Parathyroid adenoma (tissue), 2 donors: ENCODE data around the gene CCNH.

ENCODE experiments used
- H2AFZ ChIP-seq: fragments of 300-600 bp; sonication (generic); one replicate; pipeline ENCODE4 v1.7.0; 2017; ENCODE audit warnings: antibody characterized with exemption, mild to moderate bottlenecking
- H3K27ac ChIP-seq: fragments of 300-600 bp; sonication (generic); one replicate; pipeline ENCODE4 v1.7.0; 2017
- H3K27me3 ChIP-seq: fragments of 300-600 bp; sonication (generic); one replicate; pipeline ENCODE4 v1.7.0; 2017; ENCODE audit warnings: low read length; ENCODE audit not compliant: control insufficient read depth, insufficient read depth
- H3K36me3 ChIP-seq: fragments of 300-600 bp; sonication (generic); one replicate; pipeline ENCODE4 v1.7.0; 2017; ENCODE audit warnings: low read length; ENCODE audit not compliant: control insufficient read depth, insufficient read depth
- H3K4me1 ChIP-seq: fragments of 300-600 bp; sonication (generic); one replicate; pipeline ENCODE4 v1.7.0; 2017; ENCODE audit warnings: control low read depth
- H3K4me2 ChIP-seq: fragments of 300-600 bp; sonication (generic); one replicate; pipeline ENCODE4 v1.7.0; 2017; ENCODE audit warnings: low read length
- H3K4me3 ChIP-seq: fragments of 300-600 bp; sonication (generic); one replicate; pipeline ENCODE4 v1.7.0; 2017; ENCODE audit warnings: low read depth, low read length
- H3K79me2 ChIP-seq: fragments of 300-600 bp; sonication (generic); one replicate; pipeline ENCODE4 v1.7.0; 2017; ENCODE audit warnings: control low read depth
- H3K9ac ChIP-seq: fragments of 300-600 bp; sonication (generic); one replicate; pipeline ENCODE4 v1.7.0; 2017; ENCODE audit warnings: mild to moderate bottlenecking
- H3K9me3 ChIP-seq: fragments of 300-600 bp; sonication (generic); one replicate; pipeline ENCODE4 v1.7.0; 2017; ENCODE audit warnings: low read length; ENCODE audit not compliant: control insufficient read depth
- CTCF ChIP-seq: fragments of 300-600 bp; sonication (generic); IDR thresholded peaks from one replicate; pipeline ENCODE4 v1.7.0; 2017; ENCODE audit warnings: antibody characterized with exemption, mild to moderate bottlenecking
- donor health status: primary hyperparathyroidism.

CCNH gene

GRCh38 chr5:87432460-87432859 is 19.7 kb upstream of the CCNH start:
- TF ChIP-seq CTCF, result no peak
- Histone ChIP-seq H3K27ac (no peak overlapping the region), H3K79me2 (no peaks in the 10 kb centered on the region), H3K4me3 (no peak overlapping the region), H3K9me3 (no peaks in the 10 kb centered on the region), H3K4me2 (no peak overlapping the region), H3K9ac (no peak overlapping the region), H2AFZ (no peak overlapping the region), H3K4me1 (no peaks in the 10 kb centered on the region), H3K36me3 (no peaks in the 10 kb centered on the region), H3K27me3 (no peaks in the 10 kb centered on the region)

DNA sequence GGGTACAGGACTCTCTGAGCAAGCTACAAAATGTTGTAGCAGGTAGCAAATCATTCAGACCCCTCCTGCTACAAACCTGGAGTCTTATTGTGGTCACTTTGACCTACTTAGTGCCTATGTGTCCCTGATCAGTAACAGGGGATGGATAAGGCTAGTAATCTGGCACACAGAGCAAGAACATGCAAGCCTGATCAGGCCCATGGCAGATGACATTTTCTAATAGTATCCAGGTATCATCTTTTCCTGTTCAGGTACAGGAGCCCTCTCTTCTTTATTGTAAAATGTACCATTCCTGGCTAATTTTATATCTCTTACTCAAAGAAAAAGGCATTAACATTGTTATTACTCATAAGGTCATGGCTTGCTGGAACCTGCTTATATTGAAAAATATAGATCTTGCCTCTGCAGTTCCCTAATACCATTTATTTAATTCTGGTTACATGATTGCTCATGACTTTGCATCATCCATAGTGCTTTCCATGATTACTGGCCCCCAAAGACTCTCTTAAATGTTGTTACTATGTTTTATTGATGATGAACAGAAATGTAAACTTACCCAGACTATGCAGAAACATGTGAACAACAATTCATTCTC is 18.2 kb upstream of the CCNH start:
- no peaks in the 10 kb centered on the region for H3K36me3 ChIP-seq
- H3K4me2 ChIP-seq, result no peak overlapping the region
- H3K79me2 ChIP-seq, result no peaks in the 10 kb centered on the region
- no peak overlapping the region for H3K9ac ChIP-seq
- no peak overlapping the region for H2AFZ ChIP-seq
- H3K27ac ChIP-seq, result no peak overlapping the region
- no peaks in the 10 kb centered on the region for H3K9me3 ChIP-seq
- no peak overlapping the region for H3K4me3 ChIP-seq
- H3K27me3 ChIP-seq, result no peaks in the 10 kb centered on the region
- TF ChIP-seq CTCF, result no peak
- no peaks in the 10 kb centered on the region for H3K4me1 ChIP-seq

DNA sequence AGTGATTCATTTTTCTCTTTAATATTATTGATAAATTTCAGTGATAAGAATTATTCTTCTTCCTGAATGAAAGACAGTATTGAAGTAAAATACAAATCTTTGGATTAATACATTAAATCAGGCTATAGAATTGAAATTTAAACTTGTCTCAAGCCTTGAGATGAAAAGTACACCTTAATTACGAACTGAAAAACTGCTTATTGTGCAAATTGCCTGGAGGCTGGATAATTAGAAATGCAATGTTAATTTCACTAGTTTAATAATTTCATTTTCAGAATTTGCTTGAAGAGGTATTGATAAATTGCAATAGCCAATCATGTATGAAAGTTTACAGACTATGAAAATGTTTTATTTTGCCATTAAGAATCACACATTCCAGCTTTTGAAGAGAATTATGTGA is 11.0 kb upstream of the CCNH start:
- Histone ChIP-seq H3K79me2 (no peaks in the 10 kb centered on the region), H3K9me3 (no peaks in the 10 kb centered on the region), H3K27me3 (no peaks in the 10 kb centered on the region), H3K36me3 (no peaks in the 10 kb centered on the region), H3K4me3 (no peak overlapping the region), H3K4me2 (no peak overlapping the region), H3K27ac (no peak overlapping the region), H3K4me1 (no peaks in the 10 kb centered on the region), H3K9ac (no peak overlapping the region), H2AFZ (no peak overlapping the region)
- no peak for TF ChIP-seq CTCF

- Histone ChIP-seq H3K27ac (no peak overlapping the region), H2AFZ (no peak overlapping the region), H3K4me1 (no peaks in the 10 kb centered on the region), H3K4me3 (no peak overlapping the region), H3K27me3 (no peaks in the 10 kb centered on the region), H3K79me2 (no peaks in the 10 kb centered on the region), H3K36me3 (no peaks in the 10 kb centered on the region), H3K4me2 (no peak overlapping the region), H3K9me3 (no peaks in the 10 kb centered on the region), H3K9ac (no peak overlapping the region)
- no peak for TF ChIP-seq CTCF
Measured at GRCh38 chr5:87421307-87421706, 8.6 kb upstream of the CCNH start.

- no peaks in the 10 kb centered on the region for H3K4me1 ChIP-seq
- no peak overlapping the region for H3K4me2 ChIP-seq
- no peak overlapping the region for H3K4me3 ChIP-seq
- H3K9ac ChIP-seq, result no peak overlapping the region
- no peak for TF ChIP-seq CTCF
- no peaks in the 10 kb centered on the region for H3K36me3 ChIP-seq
- no peak overlapping the region for H3K27ac ChIP-seq
- H3K79me2 ChIP-seq, result no peaks in the 10 kb centered on the region
- H3K27me3 ChIP-seq, result no peaks in the 10 kb centered on the region
- no peaks in the 10 kb centered on the region for H3K9me3 ChIP-seq
- no peak overlapping the region for H2AFZ ChIP-seq
Measured at GRCh38 chr5:87418506-87418905, 5.8 kb upstream of the CCNH start.
